Dendritic cell treated with granulocyte-macrophage colony-stimulating factor and Interleukin-4, amounts not matched to agents 40 ng/mL and 50 ng/mL, for 4 days (primary cell): ENCODE measurements around the gene ATP2B2.
"Not testable (repeated sequence)": the region's sequence is repeated elsewhere in the genome, so short reads cannot be mapped to it uniquely, and the experiment has no call there.

Source experiments
- H3K27ac Mint-ChIP-seq: one replicate; pipeline ENCODE4 v1.8.0; 2022; ENCODE audit warnings: mild to moderate bottlenecking, mixed read lengths
- H3K27me3 Mint-ChIP-seq: one replicate; pipeline ENCODE4 v1.8.0; 2022; ENCODE audit warnings: mild to moderate bottlenecking, mixed read lengths
- H3K36me3 Mint-ChIP-seq: one replicate; pipeline ENCODE4 v1.8.0; 2022; ENCODE audit warnings: low read depth, mixed read lengths
- H3K4me1 Mint-ChIP-seq: one replicate; pipeline ENCODE4 v1.8.0; 2022; ENCODE audit warnings: low read depth, mixed read lengths
- H3K4me3 Mint-ChIP-seq: one replicate; pipeline ENCODE4 v1.8.0; 2022; ENCODE audit warnings: mild to moderate bottlenecking, moderate library complexity, mixed read lengths
- H3K9me3 Mint-ChIP-seq: one replicate; pipeline ENCODE4 v1.8.0; 2022; ENCODE audit warnings: mixed read lengths
- intact Hi-C: fragments of 100-400 bp; cut with micrococcal nuclease; formaldehyde crosslinking; loops from one replicate; pipeline ENCODE4 v1.15.0; 2022

The ATP2B2 gene

DNA sequence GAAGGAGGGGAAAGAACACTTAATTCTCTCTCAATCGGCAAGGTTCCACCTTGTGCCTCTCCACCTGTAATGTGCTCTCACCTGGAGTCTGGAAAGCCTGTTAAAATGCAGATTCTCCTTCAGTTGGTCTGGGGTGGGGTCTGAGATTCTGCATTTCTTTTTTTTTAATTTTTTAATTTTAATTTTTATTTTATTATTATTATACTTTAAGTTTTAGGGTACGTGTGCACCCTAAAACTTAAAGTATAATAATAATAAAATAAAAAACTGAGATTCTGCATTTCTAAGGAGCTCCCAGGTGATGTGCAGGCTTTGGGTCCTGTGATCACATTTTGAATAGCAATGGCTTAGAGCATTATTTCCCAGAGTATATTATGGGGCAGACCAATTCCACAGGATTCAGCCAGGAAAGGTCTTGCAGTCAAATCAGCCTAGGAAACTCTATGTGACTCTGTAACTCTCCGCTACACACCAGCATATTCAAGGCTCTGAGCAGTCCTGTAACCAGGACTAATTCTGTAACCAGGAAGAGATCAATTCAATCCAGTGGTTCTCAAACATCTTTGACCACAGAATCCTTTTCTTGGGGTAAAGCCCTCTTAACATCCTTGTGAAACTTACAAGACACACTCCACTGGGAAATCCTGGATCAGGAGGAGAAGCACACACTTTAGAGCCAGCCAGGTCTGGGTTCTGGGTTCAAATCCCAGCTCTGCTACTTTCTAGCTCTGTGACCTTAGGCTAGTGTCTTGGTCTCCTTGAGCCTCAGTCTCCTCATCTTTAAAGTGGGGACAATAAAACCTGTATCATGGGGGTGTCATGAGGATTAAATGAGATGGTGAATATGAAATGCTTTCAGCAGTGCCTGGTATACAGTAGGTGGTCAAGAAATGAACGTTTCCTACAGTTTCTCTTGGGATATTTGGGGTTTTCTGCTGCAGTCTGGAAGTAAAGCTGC lies 122.2 kb downstream of the ATP2B2 start:
- Mint-ChIP-seq H3K36me3 (no peaks in the 10 kb centered on the region), H3K4me1 (peaks cover 8% of the 10 kb centered on the region), H3K9me3 (peaks cover 10% of the 10 kb centered on the region), H3K27ac (no peak overlapping the region), H3K4me3 (no peak overlapping the region), H3K27me3 (peaks cover 14% of the 10 kb centered on the region)
- intact Hi-C loops, result no loop called here

- intact Hi-C loops, H3K27ac Mint-ChIP-seq, H3K4me3 Mint-ChIP-seq, H3K9me3 Mint-ChIP-seq, H3K4me1 Mint-ChIP-seq, H3K36me3 Mint-ChIP-seq: not testable (repeated sequence)
- peaks cover 14% of the 10 kb centered on the region for H3K27me3 Mint-ChIP-seq
Measured at GRCh38 chr3:10382445-10382844, 122.9 kb downstream of the ATP2B2 start.

- Mint-ChIP-seq H3K4me3 (no peak overlapping the region), H3K9me3 (no peaks in the 10 kb centered on the region), H3K36me3 (no peaks in the 10 kb centered on the region), H3K4me1 (peaks cover 10% of the 10 kb centered on the region), H3K27ac (no peak overlapping the region), H3K27me3 (peaks cover 14% of the 10 kb centered on the region)
- intact Hi-C loops, result no loop called here
Measured at GRCh38 chr3:10381336-10381735, 124.0 kb downstream of the ATP2B2 start.

DNA sequence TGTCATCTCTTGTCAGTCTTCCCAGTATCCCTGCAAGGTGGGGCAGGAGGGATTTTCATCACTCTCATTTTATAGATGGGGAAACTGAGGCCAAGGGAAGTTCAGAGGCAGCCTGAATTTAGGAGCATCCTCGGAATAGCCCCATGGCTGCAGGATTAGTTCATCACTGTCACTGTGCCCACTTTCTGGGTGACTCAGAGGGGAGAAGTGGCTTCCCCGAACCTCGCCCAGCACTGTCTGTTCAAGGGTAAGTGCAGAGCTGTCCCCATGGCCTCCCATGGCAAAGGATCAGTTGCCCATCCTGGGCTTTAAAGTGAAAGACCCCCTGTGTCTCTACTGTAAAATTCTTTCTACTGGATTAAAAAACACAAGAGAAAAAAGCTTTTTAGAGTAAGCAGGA lies 124.5 kb downstream of the ATP2B2 start:
- intact Hi-C loops, result no loop called here
- no peaks in the 10 kb centered on the region for H3K36me3 Mint-ChIP-seq
- H3K4me1 Mint-ChIP-seq, result peaks cover 10% of the 10 kb centered on the region
- no peak overlapping the region for H3K4me3 Mint-ChIP-seq
- H3K27ac Mint-ChIP-seq, result no peak overlapping the region
- H3K9me3 Mint-ChIP-seq, result no peaks in the 10 kb centered on the region
- H3K27me3 Mint-ChIP-seq, result peaks cover 14% of the 10 kb centered on the region

DNA sequence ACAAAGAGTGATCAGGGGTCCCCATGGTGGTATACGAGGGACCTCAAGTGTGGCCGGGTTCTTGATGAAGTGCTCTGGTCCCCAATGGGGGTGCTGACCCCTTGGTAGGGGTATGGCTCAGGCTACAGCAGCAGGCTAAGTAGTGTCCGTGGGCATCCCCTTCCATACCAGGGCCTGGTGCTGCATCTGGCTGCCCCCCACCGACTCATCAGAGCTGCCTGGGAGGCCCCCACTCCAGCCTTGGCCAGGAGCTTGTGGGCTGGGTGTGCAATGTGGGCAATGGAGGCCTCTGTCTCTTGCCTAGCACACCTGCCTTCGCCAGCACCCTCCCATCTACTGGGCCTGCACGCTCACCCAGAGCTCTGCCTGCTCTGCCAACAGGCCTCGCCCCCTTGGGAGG lies 125.4 kb downstream of the ATP2B2 start:
- H3K4me1 Mint-ChIP-seq, result peaks cover 10% of the 10 kb centered on the region
- intact Hi-C loops, result no loop called here
- no peak overlapping the region for H3K27ac Mint-ChIP-seq
- H3K9me3 Mint-ChIP-seq, result no peaks in the 10 kb centered on the region
- no peak overlapping the region for H3K4me3 Mint-ChIP-seq
- no peaks in the 10 kb centered on the region for H3K36me3 Mint-ChIP-seq
- H3K27me3 Mint-ChIP-seq, result peaks cover 10% of the 10 kb centered on the region

GRCh38 chr3:10379161-10379560 lies 126.2 kb downstream of the ATP2B2 start:
- H3K4me3 Mint-ChIP-seq, result no peak overlapping the region
- H3K9me3 Mint-ChIP-seq, result no peaks in the 10 kb centered on the region
- peaks cover 10% of the 10 kb centered on the region for H3K4me1 Mint-ChIP-seq
- no peak overlapping the region for H3K27ac Mint-ChIP-seq
- H3K36me3 Mint-ChIP-seq, result no peaks in the 10 kb centered on the region
- intact Hi-C loops, result no loop called here
- H3K27me3 Mint-ChIP-seq, result peaks cover 10% of the 10 kb centered on the region

DNA sequence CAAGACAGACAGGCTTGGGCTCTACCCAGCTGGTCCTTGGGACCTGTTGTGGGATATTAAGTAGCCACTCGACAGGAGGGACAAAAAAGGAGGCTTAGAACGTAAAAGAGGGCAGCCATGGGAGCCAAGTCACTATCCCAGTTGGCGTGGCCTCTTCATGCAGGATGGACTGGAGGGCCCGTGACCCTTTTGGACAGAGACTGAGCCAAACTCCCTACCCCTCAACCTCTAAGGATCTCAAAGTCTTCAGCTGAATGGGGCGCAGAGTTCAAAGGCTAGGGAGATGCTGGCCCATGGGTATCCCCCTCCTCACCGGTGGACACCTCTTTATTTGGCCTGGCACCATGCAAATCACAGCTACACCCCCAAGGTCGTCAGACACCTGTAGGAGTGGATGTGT lies 126.6 kb downstream of the ATP2B2 start:
- Mint-ChIP-seq H3K27me3 (peaks cover 7% of the 10 kb centered on the region), H3K9me3 (no peaks in the 10 kb centered on the region), H3K27ac (no peak overlapping the region), H3K4me3 (no peak overlapping the region), H3K4me1 (peaks cover 6% of the 10 kb centered on the region), H3K36me3 (no peaks in the 10 kb centered on the region)
- intact Hi-C loops, result no loop called here

DNA sequence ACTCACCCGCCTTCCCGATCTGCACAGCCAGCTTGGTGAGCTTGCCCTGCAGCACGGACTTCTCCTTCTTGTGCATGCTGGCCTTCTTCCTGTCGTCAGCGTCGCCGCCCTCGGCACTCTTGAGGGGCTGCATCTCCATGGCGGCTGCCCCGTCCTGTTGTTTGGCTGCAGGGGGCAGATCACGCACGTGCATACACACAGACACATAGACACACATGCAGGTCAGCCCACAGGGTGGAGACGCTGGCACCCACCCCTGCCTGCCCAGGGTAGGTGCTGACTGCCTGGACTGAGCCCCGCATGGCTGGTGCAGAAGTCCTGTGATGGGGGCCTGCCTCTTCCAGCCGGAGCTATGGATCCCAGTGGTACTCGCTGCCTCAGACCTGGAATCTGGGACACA lies 127.1 kb downstream of the ATP2B2 start:
- Mint-ChIP-seq H3K9me3 (no peaks in the 10 kb centered on the region), H3K36me3 (no peaks in the 10 kb centered on the region), H3K27ac (no peak overlapping the region), H3K4me3 (no peak overlapping the region), H3K27me3 (peaks cover 5% of the 10 kb centered on the region), H3K4me1 (peaks cover 5% of the 10 kb centered on the region)
- intact Hi-C loops, result no loop called here

- Mint-ChIP-seq H3K27me3 (peaks cover 5% of the 10 kb centered on the region), H3K27ac (no peak overlapping the region), H3K9me3 (no peaks in the 10 kb centered on the region), H3K4me1 (peaks cover 5% of the 10 kb centered on the region), H3K36me3 (no peaks in the 10 kb centered on the region), H3K4me3 (no peak overlapping the region)
- intact Hi-C loops, result no loop called here
Measured at GRCh38 chr3:10377148-10377725, 128.1 kb downstream of the ATP2B2 start.

- H3K4me1 Mint-ChIP-seq, result peaks cover 5% of the 10 kb centered on the region
- no peak overlapping the region for H3K4me3 Mint-ChIP-seq
- peaks cover 2% of the 10 kb centered on the region for H3K27me3 Mint-ChIP-seq
- intact Hi-C loops, result no loop called here
- H3K9me3 Mint-ChIP-seq, result peaks cover 2% of the 10 kb centered on the region
- H3K27ac Mint-ChIP-seq, result no peak overlapping the region
- no peaks in the 10 kb centered on the region for H3K36me3 Mint-ChIP-seq
Measured at GRCh38 chr3:10376353-10376752, 129.0 kb downstream of the ATP2B2 start.

DNA sequence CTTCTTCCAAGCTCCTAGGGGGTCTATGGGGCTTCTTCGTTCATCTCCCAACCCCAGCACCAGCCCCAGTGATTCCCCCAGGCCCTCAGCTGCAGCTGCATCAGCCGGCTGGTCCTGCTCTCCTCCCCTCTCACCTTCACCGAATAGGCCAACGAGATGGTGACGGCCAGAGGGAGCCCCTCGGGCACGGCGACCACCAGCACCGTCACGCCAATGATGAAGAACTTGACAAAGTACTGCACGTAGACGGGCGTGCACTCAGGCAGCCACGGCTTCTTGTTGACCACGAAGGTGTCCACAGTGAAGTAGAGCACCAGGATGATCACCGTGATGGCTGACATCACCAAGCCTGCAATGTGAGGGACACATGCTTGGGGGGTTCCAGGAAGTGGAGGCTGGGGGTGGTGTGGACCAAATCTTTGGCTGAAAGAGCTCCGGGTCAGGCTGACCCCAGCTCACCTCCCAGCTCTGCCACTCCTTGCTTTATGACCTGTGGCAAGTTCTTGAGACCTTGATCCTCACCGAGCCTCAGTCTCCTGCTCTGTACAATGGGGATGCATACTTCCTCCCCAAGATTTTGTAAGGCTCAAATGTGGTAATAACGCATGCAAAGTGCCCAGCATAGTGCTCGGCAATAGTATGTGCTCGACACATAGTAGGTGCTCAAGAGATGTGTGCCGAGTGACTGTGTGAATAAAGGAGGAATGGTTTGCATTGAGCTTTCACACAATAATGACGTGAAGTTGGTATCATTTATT lies 129.9 kb downstream of the ATP2B2 start:
- peaks cover 2% of the 10 kb centered on the region for H3K27me3 Mint-ChIP-seq
- peaks cover 12% of the 10 kb centered on the region for H3K4me1 Mint-ChIP-seq
- no peak overlapping the region for H3K27ac Mint-ChIP-seq
- intact Hi-C loops, result no loop called here
- no peak overlapping the region for H3K4me3 Mint-ChIP-seq
- peaks cover 9% of the 10 kb centered on the region for H3K9me3 Mint-ChIP-seq
- peaks cover 4% of the 10 kb centered on the region for H3K36me3 Mint-ChIP-seq

DNA sequence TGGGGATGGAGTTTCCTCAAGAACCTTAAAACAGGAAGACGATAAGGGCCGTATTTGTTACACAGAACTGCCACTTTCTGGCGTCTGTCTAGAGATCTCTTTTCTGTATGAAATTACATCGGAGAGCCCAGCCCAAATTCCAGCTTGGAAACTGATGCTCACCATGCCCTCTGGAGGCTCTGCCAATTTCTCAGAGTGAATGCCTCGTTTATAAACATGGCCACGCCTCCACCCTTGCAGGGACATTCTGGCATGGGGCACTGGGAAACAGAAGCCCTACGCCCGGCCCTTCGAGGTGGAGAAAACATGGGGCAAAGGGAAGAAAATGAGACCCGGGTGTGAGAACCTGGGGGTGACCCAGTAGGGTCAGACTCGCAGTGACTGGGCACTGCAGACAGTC lies 131.1 kb downstream of the ATP2B2 start:
- peaks cover 18% of the 10 kb centered on the region for H3K4me1 Mint-ChIP-seq
- no peaks in the 10 kb centered on the region for H3K27me3 Mint-ChIP-seq
- no peak overlapping the region for H3K4me3 Mint-ChIP-seq
- no peak overlapping the region for H3K27ac Mint-ChIP-seq
- peaks cover 9% of the 10 kb centered on the region for H3K9me3 Mint-ChIP-seq
- peaks cover 4% of the 10 kb centered on the region for H3K36me3 Mint-ChIP-seq
- intact Hi-C loops, result no loop called here

GRCh38 chr3:10373686-10374261 lies 131.6 kb downstream of the ATP2B2 start:
- H3K27me3 Mint-ChIP-seq, result peaks cover 2% of the 10 kb centered on the region
- no peak overlapping the region for H3K4me3 Mint-ChIP-seq
- no peak overlapping the region for H3K27ac Mint-ChIP-seq
- peaks cover 9% of the 10 kb centered on the region for H3K9me3 Mint-ChIP-seq
- H3K36me3 Mint-ChIP-seq, result peaks cover 4% of the 10 kb centered on the region
- H3K4me1 Mint-ChIP-seq, result peaks cover 20% of the 10 kb centered on the region
- intact Hi-C loops, result no loop called here

DNA sequence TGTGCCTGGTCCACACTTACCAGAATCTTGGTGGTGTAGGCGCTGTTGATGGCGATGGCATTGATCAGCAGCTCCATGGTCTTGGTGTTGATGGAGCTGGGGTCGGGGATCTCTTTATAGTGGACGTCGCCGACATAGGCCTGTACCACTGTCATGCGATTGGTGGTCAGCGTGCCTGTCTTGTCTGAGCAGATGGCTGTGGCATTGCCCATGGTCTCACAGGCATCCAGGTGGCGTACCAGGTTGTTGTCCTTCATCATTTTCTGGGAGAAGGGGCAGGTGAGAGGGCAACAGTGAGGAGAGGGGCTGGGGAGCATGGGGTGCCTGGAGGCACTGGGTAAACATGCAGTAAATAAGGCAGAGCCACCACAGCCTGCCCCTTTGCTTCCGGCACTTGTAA lies 133.6 kb downstream of the ATP2B2 start:
- Mint-ChIP-seq H3K36me3 (peaks cover 4% of the 10 kb centered on the region), H3K27ac (no peak overlapping the region), H3K27me3 (peaks cover 8% of the 10 kb centered on the region), H3K4me3 (no peak overlapping the region), H3K9me3 (peaks cover 9% of the 10 kb centered on the region), H3K4me1 (peaks cover 29% of the 10 kb centered on the region)
- intact Hi-C loops, result loop anchor here (2.0 kb wide), 1 partner anchor 17 kb away; no protein-coding TSS in a partner anchor
